Heart left ventricle (tissue), 13 donors: Measurements from ENCODE around the gene CYP26A1.

Experiments used
- CTCF ChIP-seq, 12 donors: fragments of 200-600 bp; sonication (generic) in 4 of 12; IDR thresholded peaks; one replicate each; pipeline versions ENCODE4 v1.5.0 to v1.8.0; 2018 to 2022; ENCODE audit warnings: antibody characterized with exemption in 12 of 12, mild to moderate bottlenecking in 5 of 12
- POLR2A ChIP-seq, 2 donors: fragments of 450-650 bp; IDR thresholded peaks; one replicate each; pipeline ENCODE4 v1.6.1; 2017; ENCODE audit warnings: antibody characterized with exemption in 2 of 2, mild to moderate bottlenecking in 2 of 2, moderate library complexity in 2 of 2
- donor health status: ischemic (EF 13 %, LVEDD 7.1; RV severe dilation, severe dysfunction).
- donor health status: DM: no; HTN: yes; CAD: no.
- donor health status: DM: no; HTN: no; CAD: no.
- donor health status: ischemic (EF 25% LVEDD 6.9; RV normal size, moderate dysfunction).
- donor health status: ischemic (EF 25% LVEDD 5.7; RV mildly dilated, moderate dysfunction).
- donor health status: ischemic (EF 35%, LVEDD 5.7; RV mildly dilated, moderate dysfunction).
- donor health status: nonischemic (EF 11% LVEDD 7.7; RV severe dilation, severe dysfunction).
- donor health status: DM: yes; HTN: yes; CAD: no.
- donor health status: PGD.
- donor health status: ischemic (EF 29% LVEDD 5.4; RV normal size, mild dysfunction).
- donor health status: nonischemic (EF 23%, LVEDD 6.1; RV moderate dilation, normal function).

- TF ChIP-seq CTCF (IDR thresholded peaks at IDR 0.05), result no peak
- TF ChIP-seq POLR2A (IDR thresholded peaks at IDR 0.05), result no peak
These were observed 15.6 kb upstream of the CYP26A1 start for GRCh38 chr10:93058139-93058538.
